Measurements from ENCODE around the gene GNAQ.

GRCh38 chr9:77892955-77893514 is 138.6 kb downstream of the GNAQ start:
- TF ChIP-seq CTCF (IDR thresholded peaks at IDR 0.05; ENCODE audit: poor library complexity) (no peak), EZH2phosphoT487 (IDR thresholded peaks at IDR 0.05; ENCODE audit: low read depth, severe bottlenecking, unreplicated experiment) (no peak), EZH2 (IDR thresholded peaks at IDR 0.05; ENCODE audit: borderline replicate concordance) (no peak)
